ENCODE measurements around the gene HIGD1A. TPM values are rescaled to one million over a fixed set of nuclear protein-coding genes. Genes with fewer than 3 reads are reported as not detected.

HIGD1A gene
- total and polyA plus RNA-seq, 2 of the 8 experiments (the other 6 are each of a cell fraction or from before 2014, with no cell fraction given) = 67.3 to 95.4 TPM

- H3K79me2 ChIP-seq (ENCODE audit: control insufficient read depth in 1 of 2, insufficient read depth in 2 of 2, low read length in 2 of 2) = no peaks in the 10 kb centered on the region
- no peaks in the 10 kb centered on the region for H3K23me2 ChIP-seq (ENCODE audit: low read depth, low read length)
- no peak overlapping the region for H3K14ac ChIP-seq (ENCODE audit: insufficient read length)
- H3K18ac ChIP-seq (ENCODE audit: extremely low read depth, low read length) = no peak overlapping the region
- H2BK12ac ChIP-seq (ENCODE audit: low read depth, low read length) = 0 out of 2 replicates have a peak overlapping the region, but pooled peaks have one; percentile 84
- no peak for TF ChIP-seq HDAC2 (IDR thresholded peaks at IDR 0.05; ENCODE audit: borderline replicate concordance in 1 of 2, low read depth in 2 of 2, low read length in 2 of 2)
- no peak for TF ChIP-seq RXRA (IDR thresholded peaks at IDR 0.05; ENCODE audit: insufficient read depth, low read depth, low read length)
- no peak for TF ChIP-seq YY1 (IDR thresholded peaks at IDR 0.05; ENCODE audit: low read depth, low read length)
- TF ChIP-seq MAX (IDR thresholded peaks at IDR 0.05) = no peak
- no peak for TF ChIP-seq TCF12 (IDR thresholded peaks at IDR 0.05; ENCODE audit: low read depth, low read length)
- TF ChIP-seq ZNF274 (IDR thresholded peaks at IDR 0.05; ENCODE audit: borderline replicate concordance, extremely low read depth, low read length) = no peak
- DNase-seq (ENCODE audit: low read depth in 1 of 2, low spot score in 2 of 2) (no peak), FAIRE-seq (no peak)
- 83% methylated on average over 2 of the region's 2 CpGs; no CpG with 5 or more reads in 1 of the 2 experiments for WGBS, 2 experiments (ENCODE audit: extremely low coverage in 1 of 2, insufficient coverage in 1 of 2, insufficient read length in 1 of 2, insufficient replicate concordance in 2 of 2, low coverage in 1 of 2, low lambda C conversion rate in 2 of 2, missing lambda C conversion rate in 1 of 2)
- no peaks in the 10 kb centered on the region for H3K9me3 ChIP-seq (ENCODE audit: insufficient read depth in 2 of 2, low read depth in 1 of 2, low read length in 1 of 2)
- no peak overlapping the region for H3K4ac ChIP-seq (replicated peaks; ENCODE audit: insufficient read length, low read depth, low read length)
- H3K36me3 ChIP-seq (ENCODE audit: control insufficient read depth in 2 of 4, insufficient read depth in 4 of 4, low read length in 3 of 4) = no peaks in the 10 kb centered on the region
- H4K20me1 ChIP-seq (replicated peaks in 1 of 2; ENCODE audit: control insufficient read depth in 1 of 2, insufficient read depth in 2 of 2, low read length in 2 of 2) = no peaks in the 10 kb centered on the region
- no peak overlapping the region for H3K4me2 ChIP-seq (ENCODE audit: insufficient read depth in 1 of 2, low read depth in 2 of 2, low read length in 2 of 2)
- ChIA-PET CTCF (ENCODE audit: partially characterized antibody) (interaction anchor here (5.9 kb wide), 1 partner anchor 43 kb away, joined by 21 read pairs; no protein-coding TSS in a partner anchor), POLR2A (ENCODE audit: partially characterized antibody) (no interaction called here)
- no peak overlapping the region for H4K5ac ChIP-seq (ENCODE audit: insufficient read length, low read depth, low read length)
- H3K4me3 ChIP-seq (ENCODE audit: extremely low read depth in 1 of 4, insufficient read depth in 2 of 4, low read depth in 3 of 4, low read length in 4 of 4) = no peak overlapping the region
- H2BK120ac ChIP-seq (replicated peaks; ENCODE audit: low read depth, low read length) = no peak overlapping the region
- H2BK20ac ChIP-seq (ENCODE audit: low read length) = no peak overlapping the region
- H3K79me1 ChIP-seq (ENCODE audit: low read depth, low read length) = no peaks in the 10 kb centered on the region
- H2BK15ac ChIP-seq (ENCODE audit: low read length) = no peak overlapping the region
- H3K4me1 ChIP-seq (replicated peaks in 1 of 4; ENCODE audit: control insufficient read depth in 3 of 4, insufficient read depth in 4 of 4, low read length in 3 of 4) = peaks cover 0 to 4% (median 2%) of the 10 kb centered on the region in 4 experiments; a peak in 2 of 7 replicates
- H4K8ac ChIP-seq (ENCODE audit: extremely low read depth, insufficient read depth, low read length) = no peak overlapping the region
- peak overlapping the region; percentile 58; the same call in 1 of the 2 replicates for H2BK5ac ChIP-seq (ENCODE audit: low read depth, low read length)
- H3K9ac ChIP-seq (replicated peaks in 1 of 4; ENCODE audit: extremely low read depth in 1 of 4, low read depth in 3 of 4, low read length in 3 of 4) = no peak overlapping the region
- H3K27me3 ChIP-seq (replicated peaks in 1 of 4; ENCODE audit: control insufficient read depth in 3 of 4, extremely low read depth in 1 of 4, insufficient read depth in 3 of 4, low read length in 3 of 4) = no peaks in the 10 kb centered on the region
- no peak overlapping the region for H2AK5ac ChIP-seq (ENCODE audit: low read depth, low read length)
- H2AFZ ChIP-seq (ENCODE audit: low read length) = peak overlapping the region; percentile 48; the same call in 1 of the 2 replicates
- no peak overlapping the region for H3K23ac ChIP-seq (ENCODE audit: insufficient read length)
- H4K91ac ChIP-seq (replicated peaks; ENCODE audit: insufficient read length, low read length) = no peak overlapping the region
- no peak overlapping the region for H3K27ac ChIP-seq (ENCODE audit: low read depth, low read length)
- no peak overlapping the region for H3K56ac ChIP-seq (replicated peaks; ENCODE audit: insufficient read length, low read depth, low read length)
Observed at GRCh38 chr3:42823351-42823750, 19.1 kb upstream of the HIGD1A start.

All from H1 (cell line).